HCT116 (cell line): ENCODE measurements around the gene IFT57. TPM values are rescaled to one million over a fixed set of nuclear protein-coding genes. Genes with fewer than 3 reads are reported as not detected.

Experiments used
- ATAC-seq: fragments of 200-7000 bp; cut with Tn5 transposase; 2 replicates; pipeline ENCODE4 v1.9.1; 2020; ENCODE audit warnings: mild to moderate bottlenecking, moderate library complexity
- BruUV-seq: library from RNA; stranded (reverse); fragments of 400-500 nt; replicated peaks from 2 replicates; lab custom pipeline; 2021; lab: Mats Ljungman, UMichigan
- CTCF ChIA-PET: fragments of 300-600 bp; sonication (Branson Sonifier 250); formaldehyde crosslinking; loops from one replicate; lab custom pipeline; 2021; ENCODE audit warnings: antibody characterized with exemption; lab: Charles Lee
- POLR2A ChIA-PET: fragments of 300-600, 350-600 bp; sonication (Branson Sonifier 250); formaldehyde crosslinking; loops from one replicate; lab custom pipeline; 2021; ENCODE audit warnings: antibody characterized with exemption; lab: Charles Lee
- RAD21 ChIA-PET, 2 experiments: fragments of 300-600 bp; sonication (Branson Sonifier 250); formaldehyde crosslinking; loops; one replicate each; lab custom pipeline; 2023; ENCODE audit warnings: low total read pairs in 2 of 2; ENCODE audit not compliant: uncharacterized antibody in 2 of 2, unreplicated experiment in 2 of 2, low non-redundant PET in 1 of 2; lab: Charles Lee
- DNase-seq: peaks from one replicate; pipeline ENCODE4 v3.0.0-alpha.2; 2010; ENCODE audit warnings: low read depth, low spot score
- H2AFZ ChIP-seq: fragments of 200-600 bp; shearing (Covaris generic), sonication (generic); 2 replicates; pipeline ENCODE4 v1.6.1; 2017; ENCODE audit warnings: low read depth, mixed run types, mixed read lengths, antibody characterized with exemption, low read length; ENCODE audit not compliant: poor library complexity, severe bottlenecking
- H3K27ac ChIP-seq: 2 replicates; pipeline ENCODE4 v1.5.1; 2012; ENCODE audit warnings: low read depth, low read length
- H3K27me3 ChIP-seq: fragments of 200-600 bp; sonication (generic); 2 replicates; pipeline ENCODE4 v1.6.1; 2016; ENCODE audit warnings: mixed run types, low read length, mixed read lengths; ENCODE audit not compliant: insufficient read depth
- H3K36me3 ChIP-seq, 2 experiments: fragments of 200-500 bp in 1 of 2; fragments of 200-600 bp in 1 of 2; sonication (Bioruptor generic) in 1 of 2; sonication (generic) in 1 of 2; 2 replicates each; pipeline versions ENCODE4 v1.5.1 to v1.6.1; 2014 to 2016; ENCODE audit warnings: low read length in 2 of 2, inconsistent platforms in 1 of 2, mixed read lengths in 1 of 2, mixed run types in 1 of 2; ENCODE audit not compliant: insufficient read depth in 2 of 2, control insufficient read depth in 1 of 2
- H3K4me1 ChIP-seq, 2 experiments: fragments of 200-600 bp in 1 of 2; sonication (generic) in 1 of 2; 2 replicates each; pipeline versions ENCODE4 v1.5.1 to v1.6.1; 2012 to 2017; ENCODE audit warnings: low read length in 2 of 2, inconsistent platforms in 1 of 2, mild to moderate bottlenecking in 1 of 2, mixed read lengths in 1 of 2, mixed run types in 1 of 2, moderate library complexity in 1 of 2; ENCODE audit not compliant: insufficient read depth in 2 of 2, control insufficient read depth in 1 of 2
- H3K4me2 ChIP-seq: fragments of 200-600 bp; sonication (generic); 2 replicates; pipeline ENCODE4 v1.6.1; 2017; ENCODE audit warnings: mixed run types, low read length, mixed read lengths
- H3K4me3 ChIP-seq, 2 experiments: fragments of 200-600 bp in 1 of 2; sonication (generic) in 1 of 2; replicated peaks in 1 of 2; 2 replicates each; pipeline ENCODE4 v1.5.1; 2011 to 2016; ENCODE audit warnings: low read length in 2 of 2, control low read depth in 1 of 2, low read depth in 1 of 2, mild to moderate bottlenecking in 1 of 2, mixed read lengths in 1 of 2, mixed run types in 1 of 2
- H3K79me2 ChIP-seq: fragments of 200-600 bp; sonication (generic); 2 replicates; pipeline ENCODE4 v1.6.1; 2017; ENCODE audit warnings: mild to moderate bottlenecking, mixed run types, low read length, moderate library complexity, mixed read lengths; ENCODE audit not compliant: insufficient read depth
- H3K9ac ChIP-seq: fragments of 200-600 bp; sonication (generic); 2 replicates; pipeline ENCODE4 v1.6.1; 2016; ENCODE audit warnings: low read length, mixed read lengths
- H3K9me2 ChIP-seq: fragments of 200-600 bp; sonication (generic), shearing (Covaris generic); 2 replicates; pipeline ENCODE4 v1.6.1; 2017; ENCODE audit warnings: mixed run types, mild to moderate bottlenecking, moderate library complexity; ENCODE audit not compliant: insufficient read depth
- H3K9me3 ChIP-seq, 2 experiments: fragments of 200-500 bp in 1 of 2; fragments of 200-600 bp in 1 of 2; sonication (Bioruptor generic) in 1 of 2; sonication (generic) in 1 of 2; 2 replicates each; pipeline ENCODE4 v1.6.1; 2014 to 2017; ENCODE audit warnings: low read length in 2 of 2, mixed read lengths in 2 of 2, inconsistent platforms in 1 of 2, low read depth in 1 of 2, mild to moderate bottlenecking in 1 of 2, mixed run types in 1 of 2, moderate library complexity in 1 of 2; ENCODE audit not compliant: control insufficient read depth in 1 of 2, insufficient read depth in 1 of 2
- H4K20me1 ChIP-seq: fragments of 200-600 bp; sonication (generic), shearing (Covaris generic); 2 replicates; pipeline ENCODE4 v1.6.1; 2017; ENCODE audit warnings: mixed run types, mild to moderate bottlenecking, moderate library complexity; ENCODE audit not compliant: insufficient read depth
- CBX3 ChIP-seq: IDR thresholded peaks from 2 replicates; pipeline ENCODE4 v1.6.1; 2012; ENCODE audit warnings: low read depth
- EGR1 ChIP-seq: IDR thresholded peaks from 2 replicates; pipeline ENCODE4 v1.6.1; 2012; ENCODE audit warnings: low read depth
- EZH2 ChIP-seq: fragments of 200-600 bp; sonication (generic); IDR thresholded peaks from 2 replicates; pipeline ENCODE4 v1.6.1; 2017; ENCODE audit warnings: antibody characterized with exemption, mixed run types
- FOSL1 ChIP-seq: IDR thresholded peaks from 2 replicates; pipeline ENCODE4 v1.6.1; 2012; ENCODE audit warnings: low read depth
- POLR2AphosphoS5 ChIP-seq: IDR thresholded peaks from 2 replicates; pipeline ENCODE4 v1.6.1; 2011; ENCODE audit warnings: mild to moderate bottlenecking, low read depth, low read length, moderate library complexity
- RAD21 ChIP-seq: IDR thresholded peaks from 2 replicates; pipeline ENCODE4 v1.6.1; 2012; ENCODE audit warnings: low read depth, mild to moderate bottlenecking
- SIN3A ChIP-seq: IDR thresholded peaks from 2 replicates; pipeline ENCODE4 v1.6.1; 2012; ENCODE audit warnings: low read depth
- ZFX ChIP-seq: fragments of 450-650 bp; IDR thresholded peaks from 2 replicates; pipeline ENCODE4 v1.6.1; 2017
- intact Hi-C: fragments of 100-400 bp; cut with micrococcal nuclease; formaldehyde crosslinking; loops from 2 replicates; pipeline ENCODE4 v1.10.0; 2022
- total RNA-seq: library from RNA; stranded (reverse); gene quantifications from one replicate; pipeline ENCODE4 v1.2.1, GENCODE V29; 2021; ENCODE audit not compliant: unreplicated experiment
- TF ChIP-seq, protein P1 (sequence below): IDR thresholded peaks from 2 replicates; pipeline ENCODE4 v1.6.1; 2012
- TF ChIP-seq, protein P2 (sequence below): IDR thresholded peaks from 2 replicates; pipeline ENCODE4 v1.6.1; 2011; ENCODE audit warnings: mild to moderate bottlenecking, low read length, moderate library complexity; ENCODE audit not compliant: insufficient replicate concordance; ENCODE audit errors: extremely low read depth
- TF ChIP-seq, protein P3 (sequence below): IDR thresholded peaks from 2 replicates; pipeline ENCODE4 v1.6.1; 2012
- TF ChIP-seq, protein P4 (sequence below): IDR thresholded peaks from 2 replicates; pipeline ENCODE4 v1.6.1; 2012; ENCODE audit warnings: low read depth
- TF ChIP-seq, protein P5 (sequence below), 3 experiments: fragments of 200-600 bp in 1 of 3; sonication (generic) in 1 of 3; IDR thresholded peaks in 2 of 3; conservative IDR thresholded peaks in 1 of 3; 2 replicates each; pipeline ENCODE4 v1.5.1; 2012 to 2017; ENCODE audit warnings: low read depth in 2 of 3, low read length in 2 of 3, antibody characterized with exemption in 1 of 3, borderline replicate concordance in 1 of 3, control low read depth in 1 of 3, mild to moderate bottlenecking in 1 of 3, mixed read lengths in 1 of 3, mixed run types in 1 of 3, moderate library complexity in 1 of 3; ENCODE audit not compliant: insufficient read depth in 1 of 3

The IFT57 gene
- total RNA-seq, 1 experiment from 2014 or later: 38.4 TPM

DNA sequence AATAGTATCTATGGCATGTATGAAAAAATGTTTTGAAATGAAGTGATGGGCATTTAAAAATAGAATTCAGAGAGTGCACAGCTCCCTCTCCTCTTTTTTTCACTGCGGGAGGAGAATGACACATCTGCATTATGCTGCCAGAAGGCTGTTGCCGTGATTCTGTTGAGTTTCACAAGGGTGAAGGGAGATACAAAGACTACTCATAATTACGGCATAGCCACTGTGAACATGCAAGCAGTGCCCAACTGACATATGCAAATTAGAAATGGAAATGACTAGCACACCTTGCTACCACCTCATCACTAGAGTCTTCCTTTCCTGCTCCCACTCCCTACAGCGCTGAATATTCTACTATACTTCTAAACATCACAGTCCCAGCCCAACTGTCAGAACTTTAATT lies 20.1 kb downstream of the IFT57 start:
- Histone ChIP-seq H3K9me2 (no peaks in the 10 kb centered on the region), H3K27me3 (no peaks in the 10 kb centered on the region), H3K36me3 (peaks cover 0 to 4% of the 10 kb centered on the region in 2 experiments; a peak in 2 of 4 replicates), H3K9ac (no peak overlapping the region), H3K4me1 (no peaks in the 10 kb centered on the region), H3K9me3 (no peaks in the 10 kb centered on the region), H3K79me2 (no peaks in the 10 kb centered on the region)
- RAD21 ChIA-PET: no interaction called here
- POLR2A ChIA-PET: no interaction called here
- ATAC-seq (no peak), DNase-seq (no peak)
- intact Hi-C loops: no loop called here
- BruUV-seq: no TSS peak
- TF ChIP-seq EGR1: no peak
- TF ChIP-seq, protein P1, sequence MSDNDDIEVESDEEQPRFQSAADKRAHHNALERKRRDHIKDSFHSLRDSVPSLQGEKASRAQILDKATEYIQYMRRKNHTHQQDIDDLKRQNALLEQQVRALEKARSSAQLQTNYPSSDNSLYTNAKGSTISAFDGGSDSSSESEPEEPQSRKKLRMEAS: no peak
- TF ChIP-seq, all 23 proteins: peak for 0
- H3K27ac ChIP-seq: no peak overlapping the region
- H4K20me1 ChIP-seq: no peaks in the 10 kb centered on the region
- no peak overlapping the region for H2AFZ ChIP-seq
- H3K4me2 ChIP-seq: no peak overlapping the region
- no peak overlapping the region for H3K4me3 ChIP-seq
- CTCF ChIA-PET: no interaction called here

DNA sequence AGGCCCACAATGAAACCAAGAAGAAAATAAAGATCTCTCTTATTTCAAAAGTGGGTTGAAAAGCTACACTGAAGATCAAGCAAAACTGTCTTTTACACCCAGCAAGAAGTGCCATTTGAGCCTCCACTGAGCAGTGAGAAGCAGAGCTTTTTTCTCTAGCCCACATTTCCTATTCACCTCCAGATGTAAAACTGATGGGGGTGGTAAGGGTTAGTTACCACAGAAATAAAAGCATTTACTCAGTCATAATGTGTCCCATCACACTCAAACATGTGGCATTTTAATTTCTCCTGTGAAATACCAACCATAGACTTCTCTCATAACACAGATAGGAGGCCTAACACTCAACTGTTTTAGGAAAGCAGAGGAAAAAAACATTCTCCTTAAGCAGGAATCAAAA lies 21.0 kb downstream of the IFT57 start:
- BruUV-seq: no TSS peak
- Histone ChIP-seq H2AFZ (no peak overlapping the region), H3K9me3 (no peaks in the 10 kb centered on the region), H3K9me2 (no peaks in the 10 kb centered on the region), H3K4me3 (no peak overlapping the region), H3K9ac (no peak overlapping the region), H3K4me1 (no peaks in the 10 kb centered on the region), H4K20me1 (no peaks in the 10 kb centered on the region), H3K79me2 (no peaks in the 10 kb centered on the region), H3K27me3 (no peaks in the 10 kb centered on the region), H3K4me2 (no peak overlapping the region), H3K27ac (no peak overlapping the region), H3K36me3 (peaks cover 0 to 3% of the 10 kb centered on the region in 2 experiments; a peak in 2 of 4 replicates)
- POLR2A ChIA-PET: no interaction called here
- no peak for ATAC-seq
- CTCF ChIA-PET: no interaction called here
- RAD21 ChIA-PET: no interaction called here
- intact Hi-C loops: no loop called here
- DNase-seq: no peak
- no peak for TF ChIP-seq ZFX
- no peak for TF ChIP-seq SIN3A
- TF ChIP-seq, protein P2, sequence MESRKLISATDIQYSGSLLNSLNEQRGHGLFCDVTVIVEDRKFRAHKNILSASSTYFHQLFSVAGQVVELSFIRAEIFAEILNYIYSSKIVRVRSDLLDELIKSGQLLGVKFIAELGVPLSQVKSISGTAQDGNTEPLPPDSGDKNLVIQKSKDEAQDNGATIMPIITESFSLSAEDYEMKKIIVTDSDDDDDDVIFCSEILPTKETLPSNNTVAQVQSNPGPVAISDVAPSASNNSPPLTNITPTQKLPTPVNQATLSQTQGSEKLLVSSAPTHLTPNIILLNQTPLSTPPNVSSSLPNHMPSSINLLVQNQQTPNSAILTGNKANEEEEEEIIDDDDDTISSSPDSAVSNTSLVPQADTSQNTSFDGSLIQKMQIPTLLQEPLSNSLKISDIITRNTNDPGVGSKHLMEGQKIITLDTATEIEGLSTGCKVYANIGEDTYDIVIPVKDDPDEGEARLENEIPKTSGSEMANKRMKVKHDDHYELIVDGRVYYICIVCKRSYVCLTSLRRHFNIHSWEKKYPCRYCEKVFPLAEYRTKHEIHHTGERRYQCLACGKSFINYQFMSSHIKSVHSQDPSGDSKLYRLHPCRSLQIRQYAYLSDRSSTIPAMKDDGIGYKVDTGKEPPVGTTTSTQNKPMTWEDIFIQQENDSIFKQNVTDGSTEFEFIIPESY: no peak
- TF ChIP-seq, protein P3, sequence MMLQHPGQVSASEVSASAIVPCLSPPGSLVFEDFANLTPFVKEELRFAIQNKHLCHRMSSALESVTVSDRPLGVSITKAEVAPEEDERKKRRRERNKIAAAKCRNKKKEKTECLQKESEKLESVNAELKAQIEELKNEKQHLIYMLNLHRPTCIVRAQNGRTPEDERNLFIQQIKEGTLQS: no peak
- no peak for TF ChIP-seq RAD21
- TF ChIP-seq POLR2AphosphoS5: no peak
- no peak for TF ChIP-seq FOSL1
- TF ChIP-seq, protein P4, sequence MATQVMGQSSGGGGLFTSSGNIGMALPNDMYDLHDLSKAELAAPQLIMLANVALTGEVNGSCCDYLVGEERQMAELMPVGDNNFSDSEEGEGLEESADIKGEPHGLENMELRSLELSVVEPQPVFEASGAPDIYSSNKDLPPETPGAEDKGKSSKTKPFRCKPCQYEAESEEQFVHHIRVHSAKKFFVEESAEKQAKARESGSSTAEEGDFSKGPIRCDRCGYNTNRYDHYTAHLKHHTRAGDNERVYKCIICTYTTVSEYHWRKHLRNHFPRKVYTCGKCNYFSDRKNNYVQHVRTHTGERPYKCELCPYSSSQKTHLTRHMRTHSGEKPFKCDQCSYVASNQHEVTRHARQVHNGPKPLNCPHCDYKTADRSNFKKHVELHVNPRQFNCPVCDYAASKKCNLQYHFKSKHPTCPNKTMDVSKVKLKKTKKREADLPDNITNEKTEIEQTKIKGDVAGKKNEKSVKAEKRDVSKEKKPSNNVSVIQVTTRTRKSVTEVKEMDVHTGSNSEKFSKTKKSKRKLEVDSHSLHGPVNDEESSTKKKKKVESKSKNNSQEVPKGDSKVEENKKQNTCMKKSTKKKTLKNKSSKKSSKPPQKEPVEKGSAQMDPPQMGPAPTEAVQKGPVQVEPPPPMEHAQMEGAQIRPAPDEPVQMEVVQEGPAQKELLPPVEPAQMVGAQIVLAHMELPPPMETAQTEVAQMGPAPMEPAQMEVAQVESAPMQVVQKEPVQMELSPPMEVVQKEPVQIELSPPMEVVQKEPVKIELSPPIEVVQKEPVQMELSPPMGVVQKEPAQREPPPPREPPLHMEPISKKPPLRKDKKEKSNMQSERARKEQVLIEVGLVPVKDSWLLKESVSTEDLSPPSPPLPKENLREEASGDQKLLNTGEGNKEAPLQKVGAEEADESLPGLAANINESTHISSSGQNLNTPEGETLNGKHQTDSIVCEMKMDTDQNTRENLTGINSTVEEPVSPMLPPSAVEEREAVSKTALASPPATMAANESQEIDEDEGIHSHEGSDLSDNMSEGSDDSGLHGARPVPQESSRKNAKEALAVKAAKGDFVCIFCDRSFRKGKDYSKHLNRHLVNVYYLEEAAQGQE: no peak
- TF ChIP-seq EZH2: no peak
- TF ChIP-seq CBX3: no peak
- TF ChIP-seq, protein P5, sequence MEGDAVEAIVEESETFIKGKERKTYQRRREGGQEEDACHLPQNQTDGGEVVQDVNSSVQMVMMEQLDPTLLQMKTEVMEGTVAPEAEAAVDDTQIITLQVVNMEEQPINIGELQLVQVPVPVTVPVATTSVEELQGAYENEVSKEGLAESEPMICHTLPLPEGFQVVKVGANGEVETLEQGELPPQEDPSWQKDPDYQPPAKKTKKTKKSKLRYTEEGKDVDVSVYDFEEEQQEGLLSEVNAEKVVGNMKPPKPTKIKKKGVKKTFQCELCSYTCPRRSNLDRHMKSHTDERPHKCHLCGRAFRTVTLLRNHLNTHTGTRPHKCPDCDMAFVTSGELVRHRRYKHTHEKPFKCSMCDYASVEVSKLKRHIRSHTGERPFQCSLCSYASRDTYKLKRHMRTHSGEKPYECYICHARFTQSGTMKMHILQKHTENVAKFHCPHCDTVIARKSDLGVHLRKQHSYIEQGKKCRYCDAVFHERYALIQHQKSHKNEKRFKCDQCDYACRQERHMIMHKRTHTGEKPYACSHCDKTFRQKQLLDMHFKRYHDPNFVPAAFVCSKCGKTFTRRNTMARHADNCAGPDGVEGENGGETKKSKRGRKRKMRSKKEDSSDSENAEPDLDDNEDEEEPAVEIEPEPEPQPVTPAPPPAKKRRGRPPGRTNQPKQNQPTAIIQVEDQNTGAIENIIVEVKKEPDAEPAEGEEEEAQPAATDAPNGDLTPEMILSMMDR (IDR thresholded peaks at IDR 0.05 in 2 of 3, conservative IDR thresholded peaks at IDR 0.05 in 1 of 3; ENCODE audit: borderline replicate concordance in 1 of 3, insufficient read depth in 1 of 3, low read depth in 2 of 3, low read length in 2 of 3): no peak
